Stimulated activated CD8-positive, alpha-beta memory T cell treated with anti-CD3 and anti-CD28 coated beads, Interleukin-7, amount 100 ng/mL, for 4 hours (primary cell): ENCODE results near the gene ZCCHC13.
A peak's percentile ranks its signal among the peaks of the same experiment; 100 is the strongest.
"Not testable (repeated sequence)": the region's sequence is repeated elsewhere in the genome, so short reads cannot be mapped to it uniquely, and the experiment has no call there.

Experiments
- DNase-seq, 2 donors: peaks; one replicate each; pipeline ENCODE4 v3.0.0-alpha.2; 2020; ENCODE audit warnings: low read depth in 2 of 2

ZCCHC13 gene

GRCh38 chrX:74304016-74304415 lies at the start of gene ZCCHC13:
Gene ZCCHC13 (plus strand): TSS chrX:74304180. CDS start chrX:74304267, 87 bp downstream.
- DNase-seq: no peak

- DNase-seq: not testable (repeated sequence)
Observed at GRCh38 chrX:74258111-74258510, 45.9 kb upstream of the ZCCHC13 start.

- no peak for DNase-seq
Observed at GRCh38 chrX:74259885-74260491, 44.0 kb upstream of the ZCCHC13 start.

- no peak for DNase-seq
Observed at GRCh38 chrX:74262452-74263209, 41.3 kb upstream of the ZCCHC13 start.

GRCh38 chrX:74270393-74270792 lies 33.6 kb upstream of the ZCCHC13 start:
- no peak for DNase-seq

- DNase-seq: no peak
Observed at GRCh38 chrX:74272230-74272629, 31.8 kb upstream of the ZCCHC13 start.

- DNase-seq: no peak
Observed at GRCh38 chrX:74274516-74274915, 29.5 kb upstream of the ZCCHC13 start.

GRCh38 chrX:74277320-74277719 lies 26.7 kb upstream of the ZCCHC13 start:
- no peak for DNase-seq

- no peak for DNase-seq
Observed at GRCh38 chrX:74277846-74278245, 26.1 kb upstream of the ZCCHC13 start.

GRCh38 chrX:74280759-74281158 lies 23.2 kb upstream of the ZCCHC13 start:
- no peak for DNase-seq

GRCh38 chrX:74284391-74284952 lies 19.5 kb upstream of the ZCCHC13 start:
- no peak for DNase-seq

GRCh38 chrX:74286950-74287740 lies 16.8 kb upstream of the ZCCHC13 start:
- DNase-seq: no peak

GRCh38 chrX:74291577-74291963 lies 12.4 kb upstream of the ZCCHC13 start:
- no peak for DNase-seq

GRCh38 chrX:74291964-74292807 lies 11.8 kb upstream of the ZCCHC13 start:
- DNase-seq: peak; percentile 66 to 76

GRCh38 chrX:74292808-74293123 lies 11.2 kb upstream of the ZCCHC13 start:
- DNase-seq: no peak

- DNase-seq: peak; percentile 42 to 62
Observed at GRCh38 chrX:74293343-74293946, 10.5 kb upstream of the ZCCHC13 start.

- no peak for DNase-seq
Observed at GRCh38 chrX:74295101-74295500, 8.9 kb upstream of the ZCCHC13 start.

- no peak for DNase-seq
Observed at GRCh38 chrX:74297766-74298165, 6.2 kb upstream of the ZCCHC13 start.

- DNase-seq: no peak
Observed at GRCh38 chrX:74300869-74301268, 3.1 kb upstream of the ZCCHC13 start.

GRCh38 chrX:74318672-74319071 lies 14.7 kb downstream of the ZCCHC13 start:
- DNase-seq: no peak

- DNase-seq: not testable (repeated sequence)
Observed at GRCh38 chrX:74319321-74319720, 15.3 kb downstream of the ZCCHC13 start.
